Sigmoid colon (tissue), 7 donors: Measurements from ENCODE around the gene KLF5. TPM values are rescaled to one million over a fixed set of nuclear protein-coding genes. Genes with fewer than 3 reads are reported as not detected.

Experiments used
- DNase-seq: peaks from one replicate; pipeline ENCODE4 v3.0.0-alpha.2; 2019
- H3K27ac ChIP-seq, 4 donors: fragments of 200-600 bp; sonication (generic); one replicate each; pipeline ENCODE4 v1.5.1; 2016 to 2019; ENCODE audit warnings: mild to moderate bottlenecking in 1 of 4
- H3K27me3 ChIP-seq, 3 donors: fragments of 200-600 bp; sonication (generic); one replicate each; pipeline ENCODE4 v1.5.1; 2019; ENCODE audit warnings: mild to moderate bottlenecking in 1 of 3
- H3K36me3 ChIP-seq, 4 donors: fragments of 200-600 bp; sonication (generic); one replicate each; pipeline ENCODE4 v1.5.1; 2016 to 2019
- H3K4me1 ChIP-seq, 4 donors: fragments of 200-600 bp; sonication (generic); one replicate each; pipeline ENCODE4 v1.5.1; 2017 to 2019
- H3K4me3 ChIP-seq, 4 donors: fragments of 200-600 bp; sonication (generic); one replicate each; pipeline ENCODE4 v1.5.1; 2017 to 2019; ENCODE audit warnings: mild to moderate bottlenecking in 2 of 4, moderate library complexity in 1 of 4
- H3K9me3 ChIP-seq, 4 donors: fragments of 200-600 bp in 3 of 4; sonication (generic) in 3 of 4; one replicate each; pipeline versions ENCODE4 v1.5.1 to v1.6.1; 2013 to 2019
- CTCF ChIP-seq, 4 experiments: fragments of 450-650 bp in 3 of 4; fragments of 200-600 bp in 1 of 4; IDR thresholded peaks; one replicate each; pipeline ENCODE4 v1.5.1; 2016 to 2019; ENCODE audit warnings: antibody characterized with exemption in 4 of 4, mild to moderate bottlenecking in 3 of 4, moderate library complexity in 2 of 4
- EP300 ChIP-seq, 4 donors: sonication (generic); formaldehyde crosslinking; IDR thresholded peaks; one replicate each; pipeline ENCODE4 v1.6.1; 2017; ENCODE audit warnings: antibody characterized with exemption in 4 of 4
- POLR2A ChIP-seq, 2 donors: fragments of 450-650 bp; IDR thresholded peaks; one replicate each; pipeline ENCODE4 v1.6.1; 2016; ENCODE audit warnings: antibody characterized with exemption in 2 of 2, mild to moderate bottlenecking in 2 of 2, moderate library complexity in 2 of 2
- POLR2AphosphoS5 ChIP-seq, 4 donors: sonication (generic); formaldehyde crosslinking; IDR thresholded peaks; one replicate each; pipeline ENCODE4 v1.6.1; 2017; ENCODE audit warnings: antibody characterized with exemption in 4 of 4
- WGBS, 2 donors: extraction: QIAGEN DNeasy Blood & Tissue Kit; methylation state at CpG; one replicate each; pipeline ENCODE4 v1.1.7; 2013; 5-methylcytosine and 5-hydroxymethylcytosine counted together
- intact Hi-C: fragments of 100-400 bp; cut with DNase I; formaldehyde crosslinking; loops from one replicate; pipeline ENCODE4 v1.15.1; 2023
- polyA plus RNA-seq, 3 donors: library from polyadenylated mRNA; stranded (reverse); fragments of 200-250 nt; gene quantifications; one replicate each; pipeline ENCODE4 v1.2.3, GENCODE V29; 2013
- total RNA-seq, 4 donors: library from RNA; depleted of rRNA; stranded (reverse); fragments of >200 nt; gene quantifications; one replicate each; pipeline ENCODE4 v1.1.0, GENCODE V29; 2016
- donor health status: healthy with polysubstance abuse.
- donor health status: Bipolar disorder and iron deficiency.
- donor health status: healthy.

KLF5 gene
- 1 to 10 TPM; 2.3 to 3.6 (median 3.0) TPM for total RNA-seq
- 100 to 1,000 TPM; 116 to 169 (median 153) TPM for polyA plus RNA-seq

- Histone ChIP-seq H3K9me3 (no peaks in the 10 kb centered on the region), H3K27ac (peak within 1 kb of the TSS; percentile 78 to 85 (median 80)), H3K36me3 (no peaks in the 10 kb centered on the region), H3K4me3 (peak within 1 kb of the TSS; percentile 66 to 98 (median 88)), H3K27me3 (no peaks in the 10 kb centered on the region), H3K4me1 (peaks cover 0 to 18% (median 11%) of the 10 kb centered on the region in 4 donors)
- DNase-seq = peak; percentile 97
- intact Hi-C loops = loop anchor here (5.0 kb wide), 2 partner anchors 277 to 648 kb away; partner anchors contain the start of genes DIS3 and PIBF1
- WGBS, 2 donors = 0 to 1% methylated on average over 93 of the region's 93 CpGs
- TF ChIP-seq POLR2A (IDR thresholded peaks at IDR 0.05) (peak; percentile 66 to 94), EP300 (IDR thresholded peaks at IDR 0.05) (no peak), POLR2AphosphoS5 (IDR thresholded peaks at IDR 0.05) (peak; percentile 88 to 99 (median 91))
Observed at GRCh38 chr13:73058736-73059459, at the start of gene KLF5. TSS of gene KLF5 (plus strand) at chr13:73059005. CDS start at chr13:73059328, 323 bp downstream.

- Histone ChIP-seq H3K27me3 (no peaks in the 10 kb centered on the region), H3K4me1 (no peaks in the 10 kb centered on the region), H3K36me3 (peaks cover 0 to 25% (median 0%) of the 10 kb centered on the region in 4 donors), H3K9me3 (no peaks in the 10 kb centered on the region), H3K27ac (no peak overlapping the region), H3K4me3 (no peak overlapping the region)
- intact Hi-C loops = no loop called here
- TF ChIP-seq POLR2A (IDR thresholded peaks at IDR 0.05) (no peak), EP300 (IDR thresholded peaks at IDR 0.05) (no peak), CTCF (IDR thresholded peaks at IDR 0.05) (no peak), POLR2AphosphoS5 (IDR thresholded peaks at IDR 0.05) (no peak)
- no peak for DNase-seq
- 88 to 98% methylated on average over 5 of the region's 5 CpGs for WGBS, 2 donors
Observed at GRCh38 chr13:73011751-73012150, 47.1 kb upstream of the KLF5 start.

GRCh38 chr13:73015805-73016204 lies 43.0 kb upstream of the KLF5 start:
- Histone ChIP-seq H3K4me1 (no peaks in the 10 kb centered on the region), H3K27ac (no peak overlapping the region), H3K4me3 (no peak overlapping the region), H3K9me3 (no peaks in the 10 kb centered on the region), H3K27me3 (no peaks in the 10 kb centered on the region), H3K36me3 (peaks cover 0 to 17% (median 0%) of the 10 kb centered on the region in 4 donors)
- no peak for DNase-seq
- TF ChIP-seq POLR2AphosphoS5 (IDR thresholded peaks at IDR 0.05) = no peak
- no peak for TF ChIP-seq EP300 (IDR thresholded peaks at IDR 0.05)
- intact Hi-C loops = no loop called here
- 92 to 99% methylated on average over 1 of the region's 1 CpG for WGBS, 2 donors

GRCh38 chr13:73018336-73018735 lies 40.5 kb upstream of the KLF5 start:
- no peak for TF ChIP-seq POLR2AphosphoS5 (IDR thresholded peaks at IDR 0.05)
- TF ChIP-seq EP300 (IDR thresholded peaks at IDR 0.05) = no peak
- TF ChIP-seq POLR2A (IDR thresholded peaks at IDR 0.05) = no peak
- no peak for TF ChIP-seq CTCF (IDR thresholded peaks at IDR 0.05)
- no peak for DNase-seq
- no peaks in the 10 kb centered on the region for H3K27me3 ChIP-seq
- H3K27ac ChIP-seq = no peak overlapping the region
- intact Hi-C loops = no loop called here
- no peak overlapping the region for H3K4me3 ChIP-seq
- WGBS, 2 donors = 90 to 92% methylated on average over 1 of the region's 1 CpG
- H3K36me3 ChIP-seq = peaks cover 0 to 17% (median 0%) of the 10 kb centered on the region in 4 donors
- H3K9me3 ChIP-seq = no peaks in the 10 kb centered on the region
- H3K4me1 ChIP-seq = no peaks in the 10 kb centered on the region

- WGBS, 2 donors = 90 to 91% methylated on average over 5 of the region's 5 CpGs
- Histone ChIP-seq H3K4me1 (no peaks in the 10 kb centered on the region), H3K4me3 (no peak overlapping the region), H3K36me3 (no peaks in the 10 kb centered on the region), H3K27me3 (no peaks in the 10 kb centered on the region), H3K27ac (no peak overlapping the region), H3K9me3 (no peaks in the 10 kb centered on the region)
- intact Hi-C loops = no loop called here
- DNase-seq = no peak
- TF ChIP-seq POLR2A (IDR thresholded peaks at IDR 0.05) (no peak), POLR2AphosphoS5 (IDR thresholded peaks at IDR 0.05) (no peak), CTCF (IDR thresholded peaks at IDR 0.05) (no peak), EP300 (IDR thresholded peaks at IDR 0.05) (no peak)
Observed at GRCh38 chr13:73025217-73026012, 33.4 kb upstream of the KLF5 start.
